Psoas muscle (tissue), 8 donors: ENCODE measurements around the gene EIF4A2. TPM values are rescaled to one million over a fixed set of nuclear protein-coding genes. Genes with fewer than 3 reads are reported as not detected.
"Not testable (repeated sequence)": the region's sequence is repeated elsewhere in the genome, so short reads cannot be mapped to it uniquely, and the experiment has no call there.

Experiments used
- ATAC-seq, 4 donors: fragments of 200-7000 bp; cut with Tn5 transposase; one replicate each; pipeline ENCODE4 v1.9.1; 2020; ENCODE audit warnings: moderate library complexity in 3 of 4, mild to moderate bottlenecking in 2 of 4
- DNase-seq, 2 donors: peaks; one replicate each; pipeline ENCODE4 v3.0.0-alpha.2; 2020
- H3K27ac ChIP-seq: fragments of 200-600 bp; one replicate; pipeline ENCODE4 v1.8.0; 2022
- H3K27me3 ChIP-seq, 3 donors: fragments of 200-600 bp in 1 of 3; one replicate each; pipeline versions ENCODE4 v1.6.1 to v1.8.0; 2013 to 2022; ENCODE audit warnings: low read length in 2 of 3, mild to moderate bottlenecking in 2 of 3, moderate library complexity in 1 of 3; ENCODE audit not compliant: insufficient read depth in 3 of 3
- H3K36me3 ChIP-seq, 2 donors: fragments of 200-600 bp in 1 of 2; one replicate each; pipeline versions ENCODE4 v1.6.1 to v1.8.0; 2013 to 2022; ENCODE audit warnings: low read depth in 1 of 2, mild to moderate bottlenecking in 1 of 2, moderate library complexity in 1 of 2; ENCODE audit not compliant: insufficient read depth in 1 of 2
- H3K4me1 ChIP-seq: fragments of 200-600 bp; one replicate; pipeline ENCODE4 v1.8.0; 2022
- H3K4me3 ChIP-seq: fragments of 200-600 bp; one replicate; pipeline ENCODE4 v1.8.0; 2022; ENCODE audit warnings: mild to moderate bottlenecking
- H3K9me3 ChIP-seq: fragments of 200-600 bp; one replicate; pipeline ENCODE4 v1.8.0; 2022
- WGBS, 3 donors: extraction: QIAGEN DNeasy Blood & Tissue Kit; methylation state at CpG; one replicate each; pipeline versions ENCODE4 v1.1.6 to v1.1.7; 2013; 5-methylcytosine and 5-hydroxymethylcytosine counted together
- intact Hi-C, 2 donors: fragments of 100-400 bp; cut with DNase I; formaldehyde crosslinking; loops; one replicate each; pipeline versions ENCODE4 v1.11.0 to v1.14.2; 2022
- polyA plus RNA-seq, 3 donors: library from polyadenylated mRNA; stranded (reverse); fragments of 200-250 nt; gene quantifications; one replicate each; pipeline ENCODE4 v1.2.3, GENCODE V29; 2013
- total RNA-seq, 4 donors: library from RNA; stranded (reverse); fragmentation: NEBNext Ultra II Directional in 2 of 4; extraction: Animal tissue kit (Norgen Biotek cat#: 25700) in 2 of 4; gene quantifications; one replicate each; pipeline versions ENCODE4 v1.2.1 to v1.2.4, GENCODE V29; 2021 to 2023
- TF ChIP-seq, protein P1 (sequence below): fragments of 200-600 bp; IDR thresholded peaks from one replicate; pipeline ENCODE4 v1.8.0; 2022; ENCODE audit warnings: antibody characterized with exemption
- donor health status: healthy with polysubstance abuse.
- donor health status: DM: no; HTN: no; CAD: no; lungs with moderate emphysema.
- donor health status: Bipolar disorder and iron deficiency.
- donor health status: healthy.
- donor health status: DM: yes; HTN: yes; CAD: no.
- donor health status: DM: no; HTN: no; CAD: no.
- donor health status: DM: no; HTN: no; CAD: no.
- donor health status: DM: yes; HTN: yes; CAD: no.

EIF4A2 gene
- total and polyA plus RNA-seq, 7 donors: 397 to 778 (median 570) TPM

GRCh38 chr3:186815435-186815834 lies 32.1 kb downstream of the EIF4A2 start:
- DNase-seq (no peak), ATAC-seq (no peak)
- peaks cover 0 to 7% (median 0%) of the 10 kb centered on the region in 3 donors for H3K27me3 ChIP-seq
- intact Hi-C loops: no loop called here
- H3K9me3 ChIP-seq: no peaks in the 10 kb centered on the region
- H3K27ac ChIP-seq: no peak overlapping the region
- TF ChIP-seq, protein P1, sequence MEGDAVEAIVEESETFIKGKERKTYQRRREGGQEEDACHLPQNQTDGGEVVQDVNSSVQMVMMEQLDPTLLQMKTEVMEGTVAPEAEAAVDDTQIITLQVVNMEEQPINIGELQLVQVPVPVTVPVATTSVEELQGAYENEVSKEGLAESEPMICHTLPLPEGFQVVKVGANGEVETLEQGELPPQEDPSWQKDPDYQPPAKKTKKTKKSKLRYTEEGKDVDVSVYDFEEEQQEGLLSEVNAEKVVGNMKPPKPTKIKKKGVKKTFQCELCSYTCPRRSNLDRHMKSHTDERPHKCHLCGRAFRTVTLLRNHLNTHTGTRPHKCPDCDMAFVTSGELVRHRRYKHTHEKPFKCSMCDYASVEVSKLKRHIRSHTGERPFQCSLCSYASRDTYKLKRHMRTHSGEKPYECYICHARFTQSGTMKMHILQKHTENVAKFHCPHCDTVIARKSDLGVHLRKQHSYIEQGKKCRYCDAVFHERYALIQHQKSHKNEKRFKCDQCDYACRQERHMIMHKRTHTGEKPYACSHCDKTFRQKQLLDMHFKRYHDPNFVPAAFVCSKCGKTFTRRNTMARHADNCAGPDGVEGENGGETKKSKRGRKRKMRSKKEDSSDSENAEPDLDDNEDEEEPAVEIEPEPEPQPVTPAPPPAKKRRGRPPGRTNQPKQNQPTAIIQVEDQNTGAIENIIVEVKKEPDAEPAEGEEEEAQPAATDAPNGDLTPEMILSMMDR: no peak
- no peaks in the 10 kb centered on the region for H3K36me3 ChIP-seq
- no peaks in the 10 kb centered on the region for H3K4me1 ChIP-seq
- no peak overlapping the region for H3K4me3 ChIP-seq
- 90 to 95% (median 93%) methylated on average over 1 of the region's 1 CpG for WGBS, 3 donors

GRCh38 chr3:186818516-186818915 lies 35.1 kb downstream of the EIF4A2 start:
- H3K27ac ChIP-seq: no peak overlapping the region
- no peaks in the 10 kb centered on the region for H3K27me3 ChIP-seq
- no peak overlapping the region for H3K4me3 ChIP-seq
- no peaks in the 10 kb centered on the region for H3K4me1 ChIP-seq
- H3K36me3 ChIP-seq: no peaks in the 10 kb centered on the region
- ATAC-seq (no peak), DNase-seq (no peak)
- intact Hi-C loops: no loop called here
- 83 to 87% (median 86%) methylated on average over 5 of the region's 5 CpGs for WGBS, 3 donors
- no peaks in the 10 kb centered on the region for H3K9me3 ChIP-seq
- TF ChIP-seq, protein P1: no peak

DNA sequence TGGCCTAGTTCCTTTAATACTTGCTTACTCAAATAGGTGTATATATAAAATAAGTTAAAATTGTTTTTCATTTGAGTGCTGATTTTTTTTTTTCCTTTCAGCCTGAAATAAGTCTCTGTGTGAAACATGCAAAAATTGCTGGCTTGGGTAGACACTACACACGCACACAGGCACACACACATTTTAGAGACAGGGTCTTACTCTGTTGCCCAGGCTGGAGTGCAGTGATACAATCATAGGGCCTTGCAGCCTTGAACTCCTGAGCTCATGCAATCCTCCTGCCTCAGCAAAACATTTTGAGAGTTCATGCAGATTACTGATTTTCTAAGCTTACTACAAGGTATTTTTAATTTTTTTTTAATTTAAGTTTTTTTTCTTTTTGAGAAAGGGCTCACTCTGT lies 35.6 kb downstream of the EIF4A2 start:
- no peak overlapping the region for H3K27ac ChIP-seq
- peaks cover 0 to under 1% (median 0%) of the 10 kb centered on the region in 3 donors for H3K27me3 ChIP-seq
- H3K4me1 ChIP-seq: no peaks in the 10 kb centered on the region
- no peaks in the 10 kb centered on the region for H3K36me3 ChIP-seq
- no peak overlapping the region for H3K4me3 ChIP-seq
- TF ChIP-seq, protein P1: no peak
- no peak for DNase-seq
- no peaks in the 10 kb centered on the region for H3K9me3 ChIP-seq
- WGBS, 3 donors: 80 to 95% (median 85%) methylated on average over 1 of the region's 1 CpG
- intact Hi-C loops: no loop called here
- ATAC-seq: no peak

- peaks cover 0 to 28% (median 13%) of the 10 kb centered on the region in 3 donors for H3K27me3 ChIP-seq
- no peaks in the 10 kb centered on the region for H3K36me3 ChIP-seq
- intact Hi-C loops: loop anchor here (2.0 to 5.0 kb wide), 2 partner anchors 204 to 207 kb away; no protein-coding TSS in a partner anchor
- no peak overlapping the region for H3K27ac ChIP-seq
- DNase-seq: no peak
- TF ChIP-seq, protein P1: peak; percentile 70
- H3K9me3 ChIP-seq: no peaks in the 10 kb centered on the region
- 47 to 49% (median 48%) methylated on average over 11 of the region's 11 CpGs for WGBS, 3 donors
- no peaks in the 10 kb centered on the region for H3K4me1 ChIP-seq
- H3K4me3 ChIP-seq: no peak overlapping the region
- peak in 2 of 4 donors; percentile 42 to 63 for ATAC-seq
Measured at GRCh38 chr3:186821429-186822387, 38.3 kb downstream of the EIF4A2 start.

GRCh38 chr3:186822388-186822759 lies 39.0 kb downstream of the EIF4A2 start:
- H3K27ac ChIP-seq, H3K4me3 ChIP-seq, ATAC-seq, DNase-seq, H3K4me1 ChIP-seq, H3K9me3 ChIP-seq, H3K36me3 ChIP-seq: not testable (repeated sequence)
- peaks cover 0 to 28% (median 13%) of the 10 kb centered on the region in 3 donors for H3K27me3 ChIP-seq
- WGBS, 3 donors: 73 to 83% (median 80%) methylated on average over 1 of the region's 1 CpG
- intact Hi-C loops: loop anchor here in 1 of 2 donors (5.0 kb wide), 1 partner anchor 205 kb away; no protein-coding TSS in a partner anchor
